Lower lobe of right lung (tissue), 2 donors: ENCODE measurements around the gene PIEZO2. TPM values are rescaled to one million over a fixed set of nuclear protein-coding genes. Genes with fewer than 3 reads are reported as not detected.

Experiments
- ATAC-seq, 2 donors: fragments of 200-7000 bp; cut with Tn5 transposase; one replicate each; pipeline ENCODE4 v1.9.1; 2020 to 2022; ENCODE audit warnings: mild to moderate bottlenecking in 2 of 2, moderate library complexity in 2 of 2
- DNase-seq: peaks from one replicate; pipeline ENCODE4 v3.0.0-alpha.2; 2020
- H3K27ac ChIP-seq: fragments of 200-600 bp; one replicate; pipeline ENCODE4 v1.8.0; 2022
- H3K27me3 ChIP-seq: fragments of 200-600 bp; one replicate; pipeline ENCODE4 v1.8.0; 2022; ENCODE audit warnings: low read depth
- H3K36me3 ChIP-seq: fragments of 200-600 bp; one replicate; pipeline ENCODE4 v1.8.0; 2022; ENCODE audit warnings: mild to moderate bottlenecking
- H3K4me1 ChIP-seq: fragments of 200-600 bp; one replicate; pipeline ENCODE4 v1.8.0; 2022
- H3K4me3 ChIP-seq: fragments of 200-600 bp; one replicate; pipeline ENCODE4 v1.8.0; 2022; ENCODE audit warnings: mild to moderate bottlenecking
- H3K9me3 ChIP-seq: fragments of 200-600 bp; one replicate; pipeline ENCODE4 v1.8.0; 2022
- CTCF ChIP-seq: fragments of 200-600 bp; IDR thresholded peaks from one replicate; pipeline ENCODE4 v1.8.0; 2022; ENCODE audit warnings: antibody characterized with exemption, mild to moderate bottlenecking
- intact Hi-C: fragments of 100-400 bp; cut with DNase I; formaldehyde crosslinking; loops from one replicate; pipeline ENCODE4 v1.11.0; 2022
- total RNA-seq: library from RNA; stranded (reverse); fragmentation: NEBNext Ultra II Directional; extraction: Animal tissue kit (Norgen Biotek cat#: 25700); gene quantifications from one replicate; pipeline ENCODE4 v1.2.1, GENCODE V29; 2021
- donor health status: DM: no; HTN: yes; CAD: no; lungs with severe emphysema.

The PIEZO2 gene
- total RNA-seq, 1 donor from 2014 or later = 11.1 TPM

- H3K4me3 ChIP-seq = no peak overlapping the region
- H3K36me3 ChIP-seq = no peaks in the 10 kb centered on the region
- no peaks in the 10 kb centered on the region for H3K27me3 ChIP-seq
- no peak overlapping the region for H3K27ac ChIP-seq
- DNase-seq = no peak
- no peak for ATAC-seq
- H3K4me1 ChIP-seq = peaks cover 7% of the 10 kb centered on the region
- TF ChIP-seq CTCF = no peak
- intact Hi-C loops = no loop called here
- H3K9me3 ChIP-seq = no peaks in the 10 kb centered on the region
Observed at GRCh38 chr18:10789180-10789579, 360.2 kb downstream of the PIEZO2 start.

GRCh38 chr18:10787293-10787901, 362.0 kb downstream of the PIEZO2 start:
- Histone ChIP-seq H3K36me3 (no peaks in the 10 kb centered on the region), H3K9me3 (no peaks in the 10 kb centered on the region), H3K4me3 (no peak overlapping the region), H3K27me3 (no peaks in the 10 kb centered on the region), H3K4me1 (peaks cover 7% of the 10 kb centered on the region), H3K27ac (no peak overlapping the region)
- ATAC-seq = peak; percentile 77 to 93
- intact Hi-C loops = no loop called here
- DNase-seq = peak; percentile 86
- peak; percentile 81 for TF ChIP-seq CTCF

- no peak overlapping the region for H3K27ac ChIP-seq
- H3K27me3 ChIP-seq = no peaks in the 10 kb centered on the region
- DNase-seq (no peak), ATAC-seq (no peak)
- no peaks in the 10 kb centered on the region for H3K36me3 ChIP-seq
- H3K9me3 ChIP-seq = no peaks in the 10 kb centered on the region
- intact Hi-C loops = no loop called here
- no peak overlapping the region for H3K4me3 ChIP-seq
- no peak for TF ChIP-seq CTCF
- H3K4me1 ChIP-seq = peaks cover under 1% of the 10 kb centered on the region
Observed at GRCh38 chr18:10785798-10786197, 363.6 kb downstream of the PIEZO2 start.

GRCh38 chr18:10784596-10785202, 364.7 kb downstream of the PIEZO2 start:
- intact Hi-C loops = no loop called here
- TF ChIP-seq CTCF = no peak
- DNase-seq = no peak

GRCh38 chr18:10783941-10784340, 365.4 kb downstream of the PIEZO2 start:
- TF ChIP-seq CTCF = no peak
- H3K4me1 ChIP-seq = no peaks in the 10 kb centered on the region
- no peak overlapping the region for H3K4me3 ChIP-seq
- intact Hi-C loops = no loop called here
- no peaks in the 10 kb centered on the region for H3K36me3 ChIP-seq
- H3K27ac ChIP-seq = no peak overlapping the region
- no peaks in the 10 kb centered on the region for H3K9me3 ChIP-seq
- no peak for DNase-seq
- no peak for ATAC-seq
- H3K27me3 ChIP-seq = no peaks in the 10 kb centered on the region

More at GRCh38 chr18:10784596-10785202, 364.7 kb downstream of the PIEZO2 start:
- no peaks in the 10 kb centered on the region for H3K9me3 ChIP-seq
- no peak overlapping the region for H3K4me3 ChIP-seq
- no peak overlapping the region for H3K27ac ChIP-seq
- H3K36me3 ChIP-seq = no peaks in the 10 kb centered on the region
- no peak for ATAC-seq
- H3K27me3 ChIP-seq = no peaks in the 10 kb centered on the region
- H3K4me1 ChIP-seq = no peaks in the 10 kb centered on the region
